ENCODE measurements around the gene BARHL2.

- TF ChIP-seq CTCF (IDR thresholded peaks at IDR 0.05), result no peak
- peak; percentile 67 for TF ChIP-seq NFYB (CRISPR knock-in tag; conservative IDR thresholded peaks at IDR 0.05; ENCODE audit: low read depth)
- no peak for TF ChIP-seq ZNF263 (CRISPR knock-in tag; IDR thresholded peaks at IDR 0.05; ENCODE audit: low read depth)
- TF ChIP-seq ZNF532 (CRISPR knock-in tag; IDR thresholded peaks at IDR 0.05; ENCODE audit: borderline replicate concordance), result no peak
- TF ChIP-seq ZMAT4 (CRISPR knock-in tag; IDR thresholded peaks at IDR 0.05), result no peak
Measured at GRCh38 chr1:90717665-90718410, 736 bp upstream of the BARHL2 start.
